OCI-LY3 (cell line): ENCODE results near the gene NOS1.

Source experiments
- EZH2phosphoT487 ChIP-seq: fragments of 200-600 bp; shearing (Covaris generic); IDR thresholded peaks from 2 replicates; pipeline ENCODE4 v1.6.1; 2018; ENCODE audit warnings: antibody characterized with exemption, mixed run types, low read depth
- TF ChIP-seq, protein P1 (sequence below): fragments of 200-600, 300-600 bp; sonication (generic); IDR thresholded peaks from 2 replicates; pipeline ENCODE4 v1.5.1; 2014; ENCODE audit warnings: antibody characterized with exemption, low read length, low read depth

DNA sequence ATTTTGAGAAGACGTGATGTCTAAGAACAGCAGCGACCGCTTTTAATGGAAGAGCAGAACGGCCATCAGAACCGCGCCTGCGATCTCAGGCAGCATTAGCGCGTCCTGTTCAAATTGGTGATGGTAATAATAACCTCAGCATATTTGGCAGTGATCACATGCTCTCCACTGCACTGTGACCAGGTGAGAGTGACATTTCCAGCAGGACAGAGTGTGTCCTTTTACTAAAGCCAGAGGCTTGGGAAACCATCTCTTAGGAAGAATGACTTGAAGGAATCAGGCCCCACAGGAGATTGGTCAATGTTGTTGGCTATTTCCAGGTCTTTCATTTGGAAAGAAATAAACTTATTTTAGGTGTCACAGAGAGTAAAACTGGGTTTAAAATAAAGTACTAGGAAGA, 119.7 kb downstream of the NOS1 start:
- TF ChIP-seq, protein P1, sequence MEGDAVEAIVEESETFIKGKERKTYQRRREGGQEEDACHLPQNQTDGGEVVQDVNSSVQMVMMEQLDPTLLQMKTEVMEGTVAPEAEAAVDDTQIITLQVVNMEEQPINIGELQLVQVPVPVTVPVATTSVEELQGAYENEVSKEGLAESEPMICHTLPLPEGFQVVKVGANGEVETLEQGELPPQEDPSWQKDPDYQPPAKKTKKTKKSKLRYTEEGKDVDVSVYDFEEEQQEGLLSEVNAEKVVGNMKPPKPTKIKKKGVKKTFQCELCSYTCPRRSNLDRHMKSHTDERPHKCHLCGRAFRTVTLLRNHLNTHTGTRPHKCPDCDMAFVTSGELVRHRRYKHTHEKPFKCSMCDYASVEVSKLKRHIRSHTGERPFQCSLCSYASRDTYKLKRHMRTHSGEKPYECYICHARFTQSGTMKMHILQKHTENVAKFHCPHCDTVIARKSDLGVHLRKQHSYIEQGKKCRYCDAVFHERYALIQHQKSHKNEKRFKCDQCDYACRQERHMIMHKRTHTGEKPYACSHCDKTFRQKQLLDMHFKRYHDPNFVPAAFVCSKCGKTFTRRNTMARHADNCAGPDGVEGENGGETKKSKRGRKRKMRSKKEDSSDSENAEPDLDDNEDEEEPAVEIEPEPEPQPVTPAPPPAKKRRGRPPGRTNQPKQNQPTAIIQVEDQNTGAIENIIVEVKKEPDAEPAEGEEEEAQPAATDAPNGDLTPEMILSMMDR, result no peak
- no peak for TF ChIP-seq EZH2phosphoT487
